ENCODE measurements around the gene RPS2.

DNA sequence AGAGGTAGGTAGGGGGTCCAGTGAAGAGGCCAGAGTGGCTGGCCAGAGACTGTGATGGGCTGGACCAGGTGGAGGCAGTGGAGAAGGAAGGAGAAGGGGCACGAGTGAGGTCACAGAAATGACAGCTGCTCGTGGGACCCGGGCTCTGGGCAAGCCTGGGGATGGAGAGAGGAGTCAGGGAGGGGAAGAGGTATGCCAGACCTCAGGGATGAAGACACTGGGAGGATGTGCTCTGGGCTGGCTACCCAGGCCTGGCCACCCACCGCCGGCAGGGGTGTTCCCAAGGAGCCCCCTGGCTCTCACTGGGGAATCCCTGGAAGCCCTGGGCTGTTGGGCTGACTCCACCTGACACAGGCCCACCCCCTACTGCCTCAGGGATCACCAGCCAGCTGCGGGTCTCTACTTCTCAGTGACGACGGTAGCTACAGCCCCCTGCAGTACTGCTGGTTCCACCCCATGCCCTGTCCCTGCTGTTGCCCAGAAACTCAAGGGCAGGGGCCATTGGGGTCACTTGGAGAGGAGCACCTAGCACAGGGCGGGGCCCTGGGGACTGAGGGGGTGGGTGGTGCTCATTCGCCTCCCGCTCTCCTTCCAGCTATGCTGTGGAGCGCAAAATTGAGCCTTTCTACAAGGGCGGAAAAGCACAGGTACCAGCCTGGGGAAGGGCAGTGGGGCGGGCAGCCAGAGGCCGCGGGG lies 9.0 kb upstream of the RPS2 start:
- TF ChIP-seq FOXM1 (IDR thresholded peaks at IDR 0.05; ENCODE audit: borderline replicate concordance, low read depth) (no peak), TAF1 (IDR thresholded peaks at IDR 0.05; ENCODE audit: low read depth) (no peak), EP300 (IDR thresholded peaks at IDR 0.05; ENCODE audit: borderline replicate concordance) (no peak), CEBPB (IDR thresholded peaks at IDR 0.05) (no peak), EGR1 (IDR thresholded peaks at IDR 0.05) (no peak), CREB1 (IDR thresholded peaks at IDR 0.05; ENCODE audit: low read depth) (no peak), TEAD4 (IDR thresholded peaks at IDR 0.05) (no peak), RAD21 (IDR thresholded peaks at IDR 0.05; ENCODE audit: low read depth) (no peak)
- TF ChIP-seq, protein P1, sequence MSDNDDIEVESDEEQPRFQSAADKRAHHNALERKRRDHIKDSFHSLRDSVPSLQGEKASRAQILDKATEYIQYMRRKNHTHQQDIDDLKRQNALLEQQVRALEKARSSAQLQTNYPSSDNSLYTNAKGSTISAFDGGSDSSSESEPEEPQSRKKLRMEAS (IDR thresholded peaks at IDR 0.05), result no peak
